Measurements from ENCODE around the gene EML1.

EML1 gene

DNA sequence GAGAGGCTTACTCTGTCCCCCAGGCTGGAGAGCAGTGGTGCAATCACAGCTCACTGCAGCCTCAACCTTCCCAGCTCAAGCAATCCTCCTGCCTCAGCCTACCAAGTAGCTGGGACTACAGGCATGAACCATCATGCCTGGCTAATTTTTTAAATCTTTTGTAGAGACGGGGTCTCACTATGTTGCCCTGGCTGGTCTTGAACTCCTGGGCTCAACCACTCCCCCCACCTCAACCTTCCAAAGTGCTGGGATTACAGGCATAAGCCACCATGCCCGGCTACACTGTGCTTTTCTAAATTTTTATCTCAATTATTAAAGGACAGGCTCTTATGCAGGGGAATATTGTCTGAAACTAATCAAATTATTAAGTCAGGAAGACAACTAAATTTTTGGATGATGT is 44.6 kb downstream of the EML1 start:
- DNase-seq, result no peak

- DNase-seq, result no peak
Measured at GRCh38 chr14:99838639-99839134, 45.5 kb downstream of the EML1 start.

GRCh38 chr14:99839696-99840095 is 46.5 kb downstream of the EML1 start:
- DNase-seq, result no peak

GRCh38 chr14:99840265-99840664 is 47.1 kb downstream of the EML1 start:
- DNase-seq, result no peak

DNA sequence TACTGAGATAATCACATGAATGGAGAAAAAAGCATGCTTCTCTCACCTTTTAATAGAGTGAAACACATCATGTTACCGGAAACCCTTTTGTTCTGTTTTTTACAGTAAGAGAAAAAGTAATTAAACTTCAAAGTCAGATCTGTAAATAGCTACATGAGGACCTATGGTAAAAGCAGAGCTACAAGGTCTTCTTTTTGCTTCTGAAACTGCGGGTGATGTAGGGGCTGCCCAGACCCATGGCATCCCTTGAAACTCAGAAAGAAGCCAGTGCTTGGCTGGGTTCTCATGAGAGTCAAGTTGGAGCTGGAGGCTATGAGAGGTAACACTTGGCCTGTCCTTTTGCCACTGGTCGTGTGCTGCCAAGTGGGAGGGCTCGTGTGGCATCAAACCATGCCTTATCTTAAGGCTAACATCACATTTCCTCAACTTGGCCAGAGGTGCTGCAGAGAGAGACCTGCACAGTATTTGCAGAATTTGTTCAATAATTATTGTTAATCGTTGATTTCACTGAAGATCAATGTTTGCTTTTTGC is 47.6 kb downstream of the EML1 start:
- no peak for DNase-seq

- no peak for DNase-seq
Measured at GRCh38 chr14:99841436-99842071, 48.3 kb downstream of the EML1 start.

GRCh38 chr14:99842141-99842540 is 48.9 kb downstream of the EML1 start:
- no peak for DNase-seq

DNA sequence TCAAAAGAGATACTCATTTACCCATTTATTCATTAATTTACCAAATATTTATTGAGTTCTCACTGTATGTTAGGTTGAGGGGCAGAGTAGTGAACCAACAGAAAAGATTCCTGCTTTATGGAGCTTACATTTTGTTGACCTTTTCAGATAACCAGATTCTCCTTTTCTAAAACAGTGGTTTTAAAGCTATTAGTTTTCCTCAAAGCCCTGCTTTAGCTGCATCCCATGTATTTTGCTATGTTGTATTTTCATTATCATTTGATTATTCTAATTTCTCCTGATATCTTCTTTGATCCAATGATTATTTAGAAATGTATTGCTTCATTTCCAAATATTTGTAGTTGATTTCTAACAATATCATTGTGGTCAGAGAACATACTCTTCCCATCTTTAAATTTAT is 53.6 kb downstream of the EML1 start:
- no peak for DNase-seq

DNA sequence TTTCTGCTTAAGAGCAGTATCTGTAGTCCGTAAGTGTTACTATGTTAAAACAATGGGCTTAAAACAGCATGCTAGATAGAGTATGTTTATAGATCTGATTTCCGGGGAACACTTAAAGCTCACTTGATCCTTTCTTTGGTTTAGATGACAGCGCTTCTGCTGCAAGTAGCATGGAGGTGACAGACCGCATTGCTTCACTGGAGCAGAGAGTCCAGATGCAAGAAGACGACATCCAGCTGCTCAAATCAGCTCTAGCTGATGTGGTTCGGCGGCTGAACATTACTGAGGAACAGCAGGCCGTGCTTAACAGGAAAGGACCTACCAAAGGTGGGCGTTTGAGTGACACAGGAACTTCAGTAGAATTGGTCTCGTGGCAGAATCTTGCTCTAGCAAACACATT is 57.5 kb downstream of the EML1 start:
- DNase-seq, result no peak

- DNase-seq, result no peak
Measured at GRCh38 chr14:99852578-99852977, 59.4 kb downstream of the EML1 start.

DNA sequence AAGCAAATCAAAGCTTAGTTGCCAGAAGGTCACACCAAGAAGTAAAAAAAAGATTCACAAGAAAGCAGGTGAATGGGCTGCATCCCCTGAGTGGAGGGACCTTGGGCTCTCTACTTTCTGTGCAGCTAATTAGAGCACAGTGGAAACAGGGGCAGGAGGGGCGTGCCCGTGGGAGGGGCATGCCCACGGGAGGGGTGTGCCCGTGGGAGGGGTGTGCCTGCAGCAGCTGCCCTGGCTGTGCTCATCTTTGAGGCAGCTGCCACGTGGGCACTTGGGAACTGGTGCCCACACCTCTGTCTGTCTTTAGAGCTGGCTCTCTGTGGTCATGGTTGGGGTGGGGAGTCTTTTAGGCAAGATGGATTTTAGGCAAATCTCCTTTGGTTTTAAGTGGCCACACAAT is 60.0 kb downstream of the EML1 start:
- no peak for DNase-seq

- no peak for DNase-seq
Measured at GRCh38 chr14:99854831-99855230, 61.6 kb downstream of the EML1 start.

DNA sequence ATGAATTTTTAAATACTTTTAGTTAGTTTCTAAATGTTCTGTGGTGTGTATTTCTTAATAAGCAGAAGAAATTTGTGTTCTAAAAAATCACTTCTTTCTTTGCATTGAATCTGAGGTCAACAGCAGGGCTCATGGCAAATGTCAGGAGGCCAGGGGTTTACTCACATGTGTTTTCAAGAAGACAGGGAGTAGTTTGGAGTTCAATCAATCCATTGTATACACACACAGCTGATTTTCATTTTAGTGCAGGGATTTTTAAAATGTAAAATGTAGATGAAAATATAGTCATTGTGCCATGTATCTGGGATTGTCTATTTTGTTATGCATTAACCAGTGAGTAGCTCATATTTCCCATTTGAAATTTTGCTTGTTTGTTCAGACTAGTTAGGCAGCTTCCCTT is 62.1 kb downstream of the EML1 start:
- no peak for DNase-seq

DNA sequence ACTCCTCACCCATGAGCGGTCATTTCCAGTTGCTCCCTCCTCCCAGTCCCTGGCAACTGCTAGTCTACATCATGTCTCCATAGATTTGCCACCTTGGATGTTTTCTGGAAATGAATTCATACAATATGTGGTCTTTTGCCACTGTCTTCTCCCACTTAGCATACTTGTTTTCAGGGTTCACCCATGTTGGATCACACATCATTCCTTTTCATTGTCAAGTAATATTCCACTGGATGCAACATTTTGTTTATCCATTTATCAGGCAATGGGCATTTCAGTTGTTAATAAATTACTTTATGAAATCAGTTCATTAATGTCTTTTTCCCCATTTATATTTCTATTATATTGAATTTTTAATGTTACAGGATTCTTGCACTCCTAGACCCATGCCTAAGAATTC is 64.3 kb downstream of the EML1 start:
- no peak for DNase-seq

DNA sequence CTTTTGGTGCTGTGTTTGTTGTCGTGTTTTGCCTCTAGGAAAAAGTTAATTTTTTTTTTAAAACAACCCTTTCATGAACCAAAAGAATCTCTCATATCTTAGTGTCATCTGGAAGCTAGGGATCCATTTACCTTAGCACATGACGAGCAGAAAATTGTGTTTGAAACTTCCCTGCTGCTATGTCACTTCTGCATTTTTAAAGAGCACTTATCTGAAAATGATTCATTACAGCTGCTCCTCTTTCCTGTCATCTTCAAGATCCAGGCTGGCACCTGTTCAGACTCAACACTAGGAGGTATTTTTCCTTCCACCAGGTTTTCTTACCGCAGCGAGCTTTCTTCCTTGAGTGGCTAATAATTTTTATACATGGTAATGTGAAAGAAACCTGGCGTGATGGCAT is 67.0 kb downstream of the EML1 start:
- DNase-seq, result no peak

DNA sequence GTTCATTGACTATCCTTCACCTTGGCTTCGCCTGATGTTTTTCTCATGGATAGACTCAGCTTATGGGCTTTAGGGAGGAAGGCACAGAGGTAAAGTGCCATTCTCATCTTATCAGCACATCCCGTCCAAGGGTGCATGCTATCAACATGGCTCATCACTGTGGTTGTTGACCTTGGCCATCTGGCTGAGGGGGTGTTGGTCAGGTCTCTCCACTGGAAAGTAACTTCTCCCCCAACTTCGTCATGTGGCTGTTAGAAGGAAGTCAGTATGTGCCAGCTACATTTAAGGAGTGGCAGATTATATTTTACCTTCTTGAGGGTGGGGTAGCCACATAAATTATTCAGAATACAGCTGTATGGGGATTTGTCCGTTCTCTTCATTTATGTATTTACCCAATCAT is 68.9 kb downstream of the EML1 start:
- no peak for DNase-seq

- no peak for DNase-seq
Measured at GRCh38 chr14:99863059-99863458, 69.8 kb downstream of the EML1 start.

- no peak for DNase-seq
Measured at GRCh38 chr14:99865408-99865807, 72.2 kb downstream of the EML1 start.

DNA sequence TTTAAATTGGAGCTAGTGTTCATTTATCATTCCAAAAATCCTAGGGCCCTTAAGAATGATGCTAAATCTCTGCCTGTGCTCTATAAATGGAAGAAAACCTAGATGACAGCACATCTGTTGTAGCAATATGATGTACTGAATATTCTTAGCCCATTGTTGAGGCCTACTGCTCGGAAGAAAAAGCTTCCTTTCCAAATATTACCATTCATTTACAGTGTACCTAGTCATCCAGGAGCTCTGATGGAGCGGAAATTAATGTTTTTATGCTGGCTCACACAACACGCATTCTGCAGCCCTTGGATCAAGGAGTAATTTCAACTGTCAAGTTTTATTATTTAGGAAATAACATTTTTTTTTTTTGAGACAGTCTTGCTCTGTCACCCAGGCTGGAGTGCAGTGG is 77.4 kb downstream of the EML1 start:
- no peak for DNase-seq

DNA sequence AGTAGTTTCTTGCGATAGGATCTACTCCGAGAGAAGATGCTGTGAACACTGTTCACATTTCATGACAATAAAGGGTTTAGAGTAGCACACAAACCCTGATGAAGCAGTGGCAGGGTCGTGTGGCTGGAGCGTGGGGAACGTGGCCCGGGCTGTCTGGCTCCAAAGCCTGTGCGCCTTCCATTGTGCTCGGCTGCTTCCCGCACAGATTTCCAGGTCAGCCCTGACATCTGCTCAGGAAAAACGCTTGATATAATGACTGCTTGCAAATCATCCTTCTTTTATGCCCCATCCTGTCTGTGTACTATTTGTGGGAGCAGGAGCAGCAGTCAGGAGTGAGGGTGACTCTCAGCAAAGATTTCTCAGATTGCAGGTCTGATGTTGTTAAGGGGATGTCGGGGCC is 78.6 kb downstream of the EML1 start:
- DNase-seq, result no peak

DNA sequence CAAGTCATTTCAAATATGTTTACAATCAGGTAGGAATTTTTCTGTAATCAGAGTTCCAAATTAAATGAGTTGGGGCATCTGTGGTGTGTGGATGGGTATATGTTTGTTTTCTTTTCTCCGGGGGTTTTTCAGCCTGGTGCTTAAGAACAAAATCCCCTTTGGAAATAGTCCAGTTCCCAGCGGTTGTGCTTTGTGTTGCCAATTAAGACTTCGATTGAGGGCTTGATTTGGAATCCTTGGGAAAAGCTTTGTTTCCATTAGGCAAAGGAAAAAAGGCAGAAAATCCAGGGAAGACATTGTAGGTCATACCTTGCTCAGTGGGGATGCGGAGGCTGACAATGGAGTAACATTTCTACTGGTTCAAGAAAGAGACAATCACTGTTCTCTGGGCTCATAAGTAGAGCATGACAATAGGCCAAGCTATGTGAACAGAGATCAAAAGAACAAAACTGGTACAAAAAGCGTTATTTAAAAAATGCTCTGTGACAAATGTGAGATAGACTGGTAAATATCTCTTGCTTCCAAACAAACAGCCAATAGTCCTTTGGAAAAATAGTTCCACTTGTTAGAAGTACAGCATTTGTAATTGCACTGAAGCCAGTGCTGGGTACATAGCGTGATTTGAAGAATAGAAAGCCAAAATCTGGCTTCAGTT is 79.7 kb downstream of the EML1 start:
- no peak for DNase-seq

- DNase-seq, result no peak
Measured at GRCh38 chr14:99873653-99874052, 80.4 kb downstream of the EML1 start.

DNA sequence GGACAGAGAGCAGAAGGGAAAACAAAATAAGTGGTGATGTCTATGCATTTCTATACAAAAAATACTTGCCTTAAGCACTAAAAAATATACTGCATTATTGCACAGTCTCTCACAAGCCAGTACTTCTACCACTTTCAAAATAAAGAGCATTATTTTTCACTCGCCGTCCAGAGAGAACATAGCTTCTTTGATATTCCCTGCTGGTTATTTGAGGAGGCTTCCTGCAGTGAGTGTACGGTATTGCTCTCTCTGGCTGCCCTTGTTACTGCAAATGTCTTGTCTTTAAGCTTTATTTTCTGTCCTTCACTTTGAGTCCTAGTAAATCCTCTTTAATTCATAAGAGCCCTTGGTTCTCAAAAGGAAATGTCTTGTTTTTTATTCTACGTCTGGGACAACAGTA is 81.1 kb downstream of the EML1 start:
- DNase-seq, result no peak

- no peak for DNase-seq
Measured at GRCh38 chr14:99875421-99875820, 82.2 kb downstream of the EML1 start.

DNA sequence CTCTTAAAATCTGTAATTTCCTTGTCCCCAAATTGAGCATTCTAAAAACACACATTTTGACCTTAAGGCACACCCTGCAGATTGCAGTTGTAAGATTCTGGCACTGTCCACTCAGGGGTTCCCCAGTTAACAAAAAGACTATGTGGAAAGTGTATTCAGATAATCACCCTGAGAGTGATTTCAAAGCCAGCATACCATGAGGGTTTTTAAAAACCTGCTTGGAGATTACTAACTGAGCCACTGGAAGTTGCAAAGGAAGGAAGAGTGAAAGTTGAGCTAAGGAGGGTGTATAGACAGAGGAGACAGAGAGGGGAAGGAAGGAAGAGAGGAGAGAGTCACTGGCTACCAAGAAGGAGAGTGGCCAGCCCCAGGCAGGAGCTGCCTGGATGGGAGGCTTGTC is 82.6 kb downstream of the EML1 start:
- no peak for DNase-seq

All from NCI-H1930 (cell line).